ENCODE data around the gene PPP2R2C. TPM values are rescaled to one million over a fixed set of nuclear protein-coding genes. Genes with fewer than 3 reads are reported as not detected.

PPP2R2C gene
- polyA plus RNA-seq, 1 donor (not counting 4 experiments of a cell fraction or from before 2014, with no cell fraction given), result 12.3 TPM

DNA sequence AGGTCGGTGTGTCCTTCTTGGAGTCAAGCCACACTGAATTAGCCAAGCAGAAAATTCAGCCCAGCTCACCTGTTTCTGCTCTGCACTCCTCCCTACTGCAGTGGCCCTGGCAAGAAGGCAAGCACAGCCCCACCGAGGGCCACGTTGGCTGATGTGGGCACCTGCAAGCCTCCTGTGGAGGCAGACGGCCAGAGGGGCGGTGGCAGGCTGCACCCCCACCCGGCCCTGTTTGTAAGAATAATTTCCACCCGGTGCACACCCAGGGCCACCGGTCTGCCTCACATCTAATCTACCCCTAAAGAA is 18.8 kb downstream of the PPP2R2C start:
- H3K27ac ChIP-seq (ENCODE audit: control insufficient read depth, insufficient read depth, low read length), result no peak overlapping the region
- no peaks in the 10 kb centered on the region for H3K9me3 ChIP-seq (ENCODE audit: control insufficient read depth, low read depth, low read length)
- H3K79me2 ChIP-seq (ENCODE audit: control insufficient read depth, insufficient read depth, low read length), result no peaks in the 10 kb centered on the region
- dilution Hi-C loops (cut with MboI; ENCODE audit: extremely low pct_ligation_motif_present, low sequenced_read_pairs), result no loop called here
- H3K4me1 ChIP-seq (ENCODE audit: control insufficient read depth, extremely low read depth, insufficient read depth, low read length), result peaks cover 15% of the 10 kb centered on the region
- TF ChIP-seq, protein P1, sequence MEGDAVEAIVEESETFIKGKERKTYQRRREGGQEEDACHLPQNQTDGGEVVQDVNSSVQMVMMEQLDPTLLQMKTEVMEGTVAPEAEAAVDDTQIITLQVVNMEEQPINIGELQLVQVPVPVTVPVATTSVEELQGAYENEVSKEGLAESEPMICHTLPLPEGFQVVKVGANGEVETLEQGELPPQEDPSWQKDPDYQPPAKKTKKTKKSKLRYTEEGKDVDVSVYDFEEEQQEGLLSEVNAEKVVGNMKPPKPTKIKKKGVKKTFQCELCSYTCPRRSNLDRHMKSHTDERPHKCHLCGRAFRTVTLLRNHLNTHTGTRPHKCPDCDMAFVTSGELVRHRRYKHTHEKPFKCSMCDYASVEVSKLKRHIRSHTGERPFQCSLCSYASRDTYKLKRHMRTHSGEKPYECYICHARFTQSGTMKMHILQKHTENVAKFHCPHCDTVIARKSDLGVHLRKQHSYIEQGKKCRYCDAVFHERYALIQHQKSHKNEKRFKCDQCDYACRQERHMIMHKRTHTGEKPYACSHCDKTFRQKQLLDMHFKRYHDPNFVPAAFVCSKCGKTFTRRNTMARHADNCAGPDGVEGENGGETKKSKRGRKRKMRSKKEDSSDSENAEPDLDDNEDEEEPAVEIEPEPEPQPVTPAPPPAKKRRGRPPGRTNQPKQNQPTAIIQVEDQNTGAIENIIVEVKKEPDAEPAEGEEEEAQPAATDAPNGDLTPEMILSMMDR (optimal IDR thresholded peaks at IDR 0.05 in 1 of 3, IDR thresholded peaks at IDR 0.05 in 1 of 3, conservative IDR thresholded peaks at IDR 0.05 in 1 of 3; ENCODE audit: extremely low read depth in 1 of 3, insufficient read depth in 2 of 3, low read length in 3 of 3), result no peak
- TF ChIP-seq EZH2 (IDR thresholded peaks at IDR 0.05; ENCODE audit: low read length), result no peak
- H3K36me3 ChIP-seq (ENCODE audit: control insufficient read depth in 2 of 2, extremely low read depth in 1 of 2, insufficient read depth in 2 of 2, low read length in 2 of 2), result no peaks in the 10 kb centered on the region
- peaks cover 2% of the 10 kb centered on the region for H3K9me1 ChIP-seq (ENCODE audit: control insufficient read depth, extremely low read depth, insufficient read depth, low read length)
- no peaks in the 10 kb centered on the region for H3K27me3 ChIP-seq (ENCODE audit: control insufficient read depth, extremely low read depth, insufficient read depth, low read length)
- H3K4me2 ChIP-seq (ENCODE audit: control insufficient read depth, extremely low read depth, insufficient read depth, low read depth, low read length), result no peak overlapping the region
- H2AFZ ChIP-seq (ENCODE audit: control insufficient read depth, low read length), result no peak overlapping the region
- DNase-seq (ENCODE audit: low read depth, low spot score) (no peak), FAIRE-seq (no peak)
- H4K20me1 ChIP-seq (ENCODE audit: control insufficient read depth, extremely low read depth, insufficient read depth, low read length), result peaks cover 2% of the 10 kb centered on the region
- no peak overlapping the region for H3K9ac ChIP-seq (ENCODE audit: control insufficient read depth, extremely low read depth, insufficient read depth, low read length)
- H3K4me3 ChIP-seq (ENCODE audit: control insufficient read depth in 2 of 3, extremely low read depth in 1 of 3, insufficient read depth in 2 of 3, low read depth in 1 of 3, low read length in 3 of 3), result no peak overlapping the region

DNA sequence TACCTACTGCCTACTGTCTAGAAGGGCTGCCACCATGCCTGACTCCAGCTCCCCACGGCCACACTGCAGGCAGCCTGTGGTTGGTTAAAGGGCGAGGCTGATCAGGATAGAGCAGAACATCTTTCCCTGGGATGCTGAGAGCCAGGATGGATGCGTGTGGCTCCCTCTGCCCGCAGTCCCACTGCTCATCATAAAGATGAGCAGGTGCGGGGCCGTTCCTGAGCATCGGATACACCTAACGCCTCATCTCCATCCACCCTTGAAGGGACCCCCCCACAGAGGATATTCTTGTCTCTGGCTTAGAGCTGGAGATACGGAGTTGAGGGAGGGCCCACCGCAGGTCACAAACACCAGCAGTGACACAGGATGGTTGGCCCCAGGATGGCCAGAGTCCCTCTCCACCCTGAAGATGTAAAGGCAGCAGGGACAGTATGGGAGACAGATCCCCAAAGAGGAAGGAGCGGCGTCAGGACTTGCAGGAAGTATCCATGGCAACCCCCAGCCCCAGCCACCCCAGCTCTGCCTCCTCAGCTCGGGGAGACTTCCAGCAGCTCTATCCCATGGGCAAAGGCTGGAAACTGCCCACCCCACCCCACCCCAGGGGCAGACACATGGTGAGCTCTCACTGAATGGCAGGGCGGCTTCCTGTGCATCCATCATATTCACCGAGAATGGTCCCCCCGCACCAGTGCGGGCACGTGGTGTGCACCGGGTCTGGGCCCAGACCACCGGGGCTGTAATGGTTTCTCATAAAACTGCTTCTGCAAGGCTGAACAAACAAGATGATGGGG is 19.3 kb downstream of the PPP2R2C start:
- TF ChIP-seq, protein P1 (optimal IDR thresholded peaks at IDR 0.05 in 1 of 3, IDR thresholded peaks at IDR 0.05 in 1 of 3, conservative IDR thresholded peaks at IDR 0.05 in 1 of 3; ENCODE audit: extremely low read depth in 1 of 3, insufficient read depth in 2 of 3, low read length in 3 of 3), result no peak
- no peak for TF ChIP-seq EZH2 (IDR thresholded peaks at IDR 0.05; ENCODE audit: low read length)
- Histone ChIP-seq H3K9ac (ENCODE audit: control insufficient read depth, extremely low read depth, insufficient read depth, low read length) (no peak overlapping the region), H3K4me1 (ENCODE audit: control insufficient read depth, extremely low read depth, insufficient read depth, low read length) (peaks cover 18% of the 10 kb centered on the region), H3K9me3 (ENCODE audit: control insufficient read depth, low read depth, low read length) (no peaks in the 10 kb centered on the region), H3K4me3 (ENCODE audit: control insufficient read depth in 2 of 3, extremely low read depth in 1 of 3, insufficient read depth in 2 of 3, low read depth in 1 of 3, low read length in 3 of 3) (no peak overlapping the region), H4K20me1 (ENCODE audit: control insufficient read depth, extremely low read depth, insufficient read depth, low read length) (peaks cover 2% of the 10 kb centered on the region), H2AFZ (ENCODE audit: control insufficient read depth, low read length) (no peak overlapping the region), H3K79me2 (ENCODE audit: control insufficient read depth, insufficient read depth, low read length) (no peaks in the 10 kb centered on the region), H3K4me2 (ENCODE audit: control insufficient read depth, extremely low read depth, insufficient read depth, low read depth, low read length) (no peak overlapping the region), H3K27me3 (ENCODE audit: control insufficient read depth, extremely low read depth, insufficient read depth, low read length) (no peaks in the 10 kb centered on the region), H3K9me1 (ENCODE audit: control insufficient read depth, extremely low read depth, insufficient read depth, low read length) (peaks cover 2% of the 10 kb centered on the region), H3K27ac (ENCODE audit: control insufficient read depth, insufficient read depth, low read length) (no peak overlapping the region), H3K36me3 (ENCODE audit: control insufficient read depth in 2 of 2, extremely low read depth in 1 of 2, insufficient read depth in 2 of 2, low read length in 2 of 2) (no peaks in the 10 kb centered on the region)
- dilution Hi-C loops (cut with MboI; ENCODE audit: extremely low pct_ligation_motif_present, low sequenced_read_pairs), result no loop called here
- DNase-seq (ENCODE audit: low read depth, low spot score), result no peak
- no peak for FAIRE-seq
